ENCODE measurements around the gene TBC1D9.
"Not testable (repeated sequence)": the region's sequence is repeated elsewhere in the genome, so short reads cannot be mapped to it uniquely, and the experiment has no call there.

Gene TBC1D9

DNA sequence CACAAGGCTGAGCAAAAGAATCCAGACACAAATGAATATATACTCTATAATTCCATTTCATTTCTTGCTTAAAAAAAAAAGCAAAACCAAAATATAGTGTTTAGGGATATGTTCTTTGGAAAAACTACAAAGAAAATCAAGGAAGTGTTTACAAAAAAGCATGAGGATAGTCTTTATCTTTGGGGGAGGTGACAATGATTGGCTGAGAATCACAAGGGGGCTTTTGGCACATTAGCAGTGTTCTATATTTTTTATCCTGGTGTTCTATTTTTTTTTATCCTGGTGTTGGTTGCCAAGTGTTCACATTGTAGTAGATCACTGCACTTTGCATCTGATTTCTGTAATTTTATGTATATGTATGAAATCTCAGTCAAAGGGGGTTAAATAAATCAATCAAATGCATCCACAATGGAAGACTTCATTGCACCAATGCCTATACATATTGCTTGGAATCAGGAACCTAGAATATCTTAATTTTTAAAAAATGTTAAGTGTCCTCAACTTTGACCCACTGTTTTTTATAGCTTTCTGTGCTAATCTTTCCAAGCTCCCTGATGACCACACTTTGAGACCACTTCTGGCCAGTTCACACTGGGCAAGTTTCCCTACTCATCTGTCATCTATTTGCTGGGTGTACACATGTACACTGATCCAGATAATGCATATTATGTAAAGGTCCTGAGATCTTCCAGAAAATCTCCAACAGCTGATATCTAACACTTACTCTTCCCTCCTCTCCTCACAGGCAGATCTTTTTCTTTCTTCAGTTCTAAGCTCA lies 3.7 kb downstream of the TBC1D9 start:
- no peak for FAIRE-seq

DNA sequence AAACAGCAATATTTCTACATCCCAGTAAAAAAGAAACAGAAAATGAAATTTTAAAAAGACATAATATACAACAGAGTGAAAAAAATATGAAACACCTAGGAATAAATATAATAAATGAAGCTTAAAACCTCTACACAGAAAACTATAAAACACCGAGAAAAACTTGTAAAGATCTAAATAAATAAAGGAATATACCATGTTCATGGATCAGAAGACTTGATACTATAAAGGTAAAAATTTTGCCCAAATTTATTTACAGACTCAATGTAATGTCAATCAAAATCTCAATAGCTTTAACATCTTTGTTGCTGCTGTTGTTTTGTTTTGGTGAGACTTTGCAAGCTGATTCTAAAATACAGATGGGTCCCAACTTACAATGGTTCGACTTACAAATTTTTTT lies 5.7 kb downstream of the TBC1D9 start:
- peak; percentile 60 for FAIRE-seq

DNA sequence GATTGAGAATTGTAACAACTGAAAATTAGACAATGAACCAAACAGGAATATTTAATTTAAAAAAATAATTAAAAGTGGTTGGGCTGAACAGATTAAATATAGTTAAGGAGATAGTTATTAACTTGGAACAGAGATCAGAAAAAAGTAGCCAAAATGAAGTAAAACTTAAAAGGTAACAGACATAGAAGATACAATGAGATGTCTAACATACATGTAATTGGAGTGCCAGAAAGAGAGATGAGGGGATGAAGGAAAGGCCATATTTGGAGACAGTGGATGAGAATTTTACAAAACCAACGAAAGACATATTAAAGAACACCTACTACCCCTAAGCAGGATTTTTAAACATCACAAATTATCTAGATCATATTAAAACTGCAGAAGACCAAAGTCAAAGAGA lies 8.0 kb downstream of the TBC1D9 start:
- no peak for FAIRE-seq

DNA sequence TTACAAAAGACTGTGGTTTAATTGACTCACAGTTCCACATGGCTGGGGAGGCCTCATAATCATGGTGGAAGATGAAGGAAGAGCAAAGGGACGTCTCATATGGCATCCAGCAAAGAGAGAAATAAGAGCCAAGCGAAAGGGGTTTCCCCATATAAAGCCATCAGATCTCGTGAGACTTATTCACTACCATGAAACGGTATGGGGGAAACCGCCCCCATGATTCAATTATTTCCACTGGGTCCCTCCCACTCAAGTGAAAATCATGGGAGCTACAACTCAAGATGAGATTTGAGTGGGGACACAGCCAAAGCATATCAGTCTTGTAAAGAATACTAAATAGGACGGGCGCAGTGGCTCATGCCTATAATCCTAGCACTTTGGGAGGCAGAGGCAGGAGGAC lies 9.6 kb downstream of the TBC1D9 start:
- not testable (repeated sequence) for FAIRE-seq

DNA sequence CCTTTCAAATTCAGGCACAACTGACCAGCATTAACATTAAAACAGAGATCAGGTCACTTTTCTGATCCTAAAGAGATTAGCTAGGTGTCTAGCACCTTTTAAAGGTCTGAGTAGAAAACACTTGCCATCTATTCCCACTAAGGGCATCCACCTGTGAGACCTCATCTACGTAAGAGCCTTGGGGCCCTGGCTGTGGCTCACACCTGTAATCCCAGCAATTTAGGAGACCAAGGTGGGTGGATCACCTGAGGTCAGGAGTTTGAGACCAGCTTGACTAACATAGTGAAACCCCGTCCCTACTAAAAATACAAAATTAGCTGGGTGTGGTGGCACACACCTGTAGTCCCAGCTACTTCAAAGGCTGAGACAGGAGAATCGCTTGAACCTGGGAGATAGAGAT lies 11.8 kb downstream of the TBC1D9 start:
- no peak for FAIRE-seq

DNA sequence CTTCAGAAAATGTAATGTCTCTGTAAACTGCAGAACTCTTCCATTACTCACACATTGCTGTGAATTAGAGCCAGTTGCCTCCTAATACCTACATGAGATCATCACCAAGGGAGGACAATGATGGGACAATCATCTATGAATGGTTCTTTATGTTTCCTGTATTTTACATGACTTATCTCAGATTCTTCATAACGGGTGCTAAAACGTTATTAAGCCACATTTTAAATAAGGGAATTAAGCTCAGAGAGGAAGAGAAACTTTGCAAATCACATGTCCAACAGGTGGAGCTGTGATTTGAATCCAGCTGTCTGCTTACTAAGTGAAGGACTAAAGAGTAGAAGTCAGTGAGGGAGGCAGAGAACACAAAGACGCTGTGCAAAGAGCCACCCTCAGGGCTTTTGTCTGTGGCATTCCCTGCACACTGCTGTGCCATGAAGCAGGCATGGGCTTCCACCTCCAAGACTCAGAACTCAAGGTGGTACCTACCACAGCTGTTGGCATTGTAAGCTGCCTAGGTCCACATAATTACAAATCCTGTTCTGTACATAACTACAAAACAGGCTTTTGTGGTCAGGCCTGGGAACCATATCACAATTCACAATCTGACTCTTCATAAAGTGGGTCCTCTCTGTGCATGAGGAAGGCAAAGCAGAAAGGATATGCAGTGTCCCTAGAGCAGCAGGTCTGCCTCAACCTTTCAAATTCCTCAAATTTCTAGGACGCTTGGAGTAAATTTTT lies 12.8 kb downstream of the TBC1D9 start:
- no peak for FAIRE-seq

DNA sequence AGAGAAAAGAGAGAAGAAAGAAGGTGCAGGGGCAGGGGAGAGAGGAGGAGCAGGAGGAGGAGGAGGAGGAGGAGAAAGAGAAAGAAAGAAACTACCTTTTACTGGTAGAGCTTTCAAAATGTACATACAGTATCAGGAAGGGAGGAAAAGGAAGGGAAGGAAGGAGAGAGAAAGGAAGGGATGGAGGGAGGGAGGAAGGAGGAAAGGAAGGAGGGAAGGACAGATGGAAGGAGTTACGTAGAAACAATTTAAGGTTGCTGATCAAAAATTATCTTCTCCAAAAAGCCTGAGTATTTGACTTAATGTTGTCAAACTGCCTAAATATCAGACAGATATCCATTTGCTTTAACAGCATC lies 13.4 kb downstream of the TBC1D9 start:
- no peak for FAIRE-seq

DNA sequence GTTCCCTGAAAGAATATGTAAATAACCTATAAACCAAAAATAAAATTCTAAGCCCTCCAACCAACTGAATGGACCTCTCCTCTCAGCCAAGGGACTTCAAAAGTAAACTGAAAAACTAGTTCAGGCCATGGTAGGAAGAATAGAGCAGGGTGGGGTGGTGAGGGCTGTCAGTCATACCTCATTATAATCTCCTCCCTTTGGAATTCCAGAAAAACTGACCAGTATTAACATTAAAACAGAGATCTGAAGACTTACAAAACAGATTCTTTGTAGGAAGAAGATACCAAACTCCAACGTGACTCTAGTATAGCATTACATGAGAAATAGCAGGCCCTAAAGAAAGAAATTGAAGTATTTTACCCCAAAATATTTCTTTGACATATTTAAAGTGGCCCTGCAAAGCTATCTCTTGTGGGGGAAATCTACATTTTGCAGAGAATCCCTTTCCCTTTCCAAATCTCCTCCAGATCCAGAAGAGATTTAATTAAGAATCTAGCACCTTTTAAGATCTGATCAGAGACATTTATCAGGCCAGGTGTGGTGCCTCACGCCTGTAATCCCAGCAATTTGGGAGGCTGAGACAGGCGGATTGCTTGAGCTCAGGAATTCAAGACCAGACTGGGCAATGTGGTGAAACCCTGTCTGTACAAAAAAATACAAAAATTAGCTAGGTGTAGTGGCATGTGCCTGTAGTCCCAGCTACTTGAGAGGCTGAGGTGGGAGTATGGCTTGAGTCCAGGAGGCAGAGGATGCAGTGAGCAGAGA lies 15.1 kb downstream of the TBC1D9 start:
- no peak for FAIRE-seq

DNA sequence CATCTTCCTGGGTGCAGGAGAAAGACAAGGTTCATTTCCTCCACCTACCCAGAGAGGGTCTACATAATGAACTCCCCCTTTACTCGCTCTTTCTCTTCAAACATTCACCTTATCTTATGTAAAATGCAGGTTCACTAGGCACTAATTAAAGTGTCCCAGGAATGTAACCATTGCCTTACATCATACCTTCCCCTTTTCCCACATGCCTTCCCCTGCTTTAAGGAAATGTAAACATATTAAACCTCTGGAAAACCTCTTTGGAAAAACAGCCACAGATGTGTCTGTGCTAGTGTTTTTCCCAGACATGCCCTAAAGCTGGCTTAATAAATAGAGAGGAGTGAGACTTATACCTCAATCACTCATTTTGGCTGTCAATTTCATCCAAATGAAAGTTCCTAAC lies 15.8 kb downstream of the TBC1D9 start:
- no peak for FAIRE-seq

DNA sequence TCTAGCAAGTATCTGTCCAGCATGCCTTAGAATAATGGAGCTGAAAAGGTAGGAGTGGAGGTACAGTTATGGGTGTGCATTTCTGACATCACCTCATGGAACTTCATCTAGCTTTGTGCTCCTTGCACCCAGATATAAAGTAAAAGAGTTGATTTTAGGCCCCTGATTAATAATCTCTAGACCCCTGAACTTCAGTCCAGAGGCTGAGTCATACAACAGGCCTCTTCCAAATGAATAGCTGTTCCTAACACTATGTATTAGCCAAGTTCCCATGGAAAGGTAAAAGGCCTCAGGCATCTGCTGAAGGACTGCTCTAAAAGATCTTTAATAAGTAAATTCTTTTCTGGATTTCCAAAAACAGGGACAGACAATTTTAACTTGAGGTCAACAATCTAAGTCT lies 16.2 kb downstream of the TBC1D9 start:
- FAIRE-seq, result no peak

DNA sequence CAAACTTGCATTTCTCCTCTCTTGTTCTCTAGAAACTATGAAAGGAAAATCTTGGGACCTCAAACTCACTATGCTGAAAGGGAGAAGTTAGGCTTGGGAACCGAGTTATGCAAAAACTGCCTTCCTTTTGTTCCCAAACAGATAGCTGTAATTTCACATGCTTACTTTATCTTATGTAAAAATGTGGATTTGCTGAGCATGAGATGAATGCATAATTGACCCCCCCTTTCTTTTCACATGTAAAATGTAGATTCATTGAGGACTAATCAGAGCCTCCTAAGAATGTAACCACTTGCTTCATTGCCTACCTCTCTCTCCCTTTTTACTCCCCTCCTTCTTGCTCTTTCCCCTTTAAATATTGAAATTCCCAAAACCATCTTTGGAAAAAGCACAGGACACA lies 18.0 kb downstream of the TBC1D9 start:
- FAIRE-seq, result no peak

DNA sequence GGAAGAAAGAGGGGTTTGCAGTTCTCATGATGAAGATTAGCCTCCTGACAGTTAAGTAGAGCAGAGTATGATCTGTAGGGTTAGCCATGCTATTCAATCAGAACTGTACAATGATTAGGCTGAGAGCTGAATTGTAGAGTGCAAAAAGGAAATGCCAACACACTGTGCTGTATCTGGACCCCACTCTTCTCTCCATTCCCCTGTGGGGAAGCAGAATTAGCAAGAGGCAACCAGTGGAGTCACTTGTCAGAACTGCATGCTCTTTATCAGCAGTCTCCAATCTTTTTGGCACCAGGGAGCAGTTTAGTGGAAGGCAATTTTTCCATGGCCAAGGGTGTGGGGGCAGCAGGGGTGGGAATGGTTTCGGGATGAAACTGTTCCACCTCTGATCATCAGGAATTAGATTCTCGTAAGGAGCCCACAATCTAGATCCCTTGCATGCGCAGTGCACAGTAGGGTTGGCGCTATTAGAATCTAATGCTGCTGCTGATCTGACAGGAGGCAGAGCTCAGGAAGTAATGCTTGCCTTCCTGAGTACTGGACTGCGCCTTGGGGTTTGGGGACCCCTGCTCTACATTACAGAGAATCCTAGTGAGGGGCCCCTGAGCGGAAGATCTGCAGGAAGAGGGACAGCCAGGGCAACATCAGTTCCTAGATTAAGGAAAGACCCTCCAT lies 19.4 kb downstream of the TBC1D9 start:
- no peak for FAIRE-seq

DNA sequence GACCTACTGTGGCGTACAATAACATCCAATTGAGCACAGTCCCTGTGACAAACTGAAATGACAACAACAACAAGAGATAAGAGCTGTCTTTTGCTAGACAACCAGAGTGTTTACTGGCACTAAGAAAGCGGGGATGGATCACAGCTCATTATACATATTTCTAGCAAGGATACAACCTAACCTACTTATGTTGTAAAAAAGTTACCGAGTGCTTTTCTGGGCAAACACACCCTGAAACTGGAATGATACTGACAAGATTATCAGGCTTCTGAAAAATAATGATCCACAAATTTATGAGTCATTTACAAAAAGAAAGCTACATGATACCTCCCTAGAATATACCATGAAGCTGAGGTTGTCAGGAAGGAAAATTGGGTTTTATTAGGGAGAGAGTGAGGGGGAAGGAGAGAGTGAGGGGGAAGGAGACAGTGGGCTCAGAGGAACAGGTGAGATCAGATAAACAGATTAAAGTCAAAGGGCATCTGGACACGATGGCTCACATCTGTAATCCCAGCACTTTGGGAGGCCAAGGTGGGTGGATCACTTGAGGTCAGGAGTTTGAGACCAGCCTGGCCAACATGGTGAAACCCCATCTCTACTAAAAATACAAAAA lies 20.3 kb downstream of the TBC1D9 start:
- FAIRE-seq, result no peak

DNA sequence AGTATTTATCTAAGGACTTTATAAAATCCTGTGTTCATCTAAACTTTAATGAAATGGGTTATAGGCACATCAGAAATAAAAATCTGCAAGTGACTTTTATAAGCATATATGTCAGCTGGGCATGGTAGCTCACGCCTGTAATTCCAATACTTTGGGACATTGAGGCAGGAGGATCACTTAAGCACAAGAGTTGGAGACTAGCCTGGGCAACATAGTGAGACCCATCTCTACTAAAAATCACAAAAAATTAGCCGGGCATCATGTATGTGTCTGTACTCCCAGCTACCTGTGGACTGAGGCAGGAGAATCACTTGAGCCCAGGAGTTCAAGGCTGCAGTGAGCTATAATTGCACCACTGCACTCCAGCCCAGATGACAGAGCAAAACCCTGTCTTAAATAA lies 20.9 kb downstream of the TBC1D9 start:
- FAIRE-seq, result no peak

DNA sequence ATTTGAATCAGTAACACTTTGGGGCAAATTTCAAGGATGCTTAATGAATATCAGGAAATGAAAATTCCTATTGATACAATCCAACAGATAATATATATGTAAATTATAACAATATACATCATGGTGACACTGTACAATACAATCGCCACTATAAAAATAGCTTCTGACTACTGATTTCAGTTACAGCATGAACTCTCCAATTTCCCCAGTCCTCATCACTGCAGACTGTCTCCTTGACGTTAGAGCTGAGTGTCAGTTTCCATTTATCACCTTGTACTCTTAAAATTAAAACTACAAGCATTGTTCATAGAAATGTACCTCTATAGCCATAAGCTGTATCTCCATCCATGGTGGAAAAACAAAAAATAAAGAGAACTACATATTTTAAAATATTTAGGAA lies 23.4 kb downstream of the TBC1D9 start:
- no peak for FAIRE-seq

DNA sequence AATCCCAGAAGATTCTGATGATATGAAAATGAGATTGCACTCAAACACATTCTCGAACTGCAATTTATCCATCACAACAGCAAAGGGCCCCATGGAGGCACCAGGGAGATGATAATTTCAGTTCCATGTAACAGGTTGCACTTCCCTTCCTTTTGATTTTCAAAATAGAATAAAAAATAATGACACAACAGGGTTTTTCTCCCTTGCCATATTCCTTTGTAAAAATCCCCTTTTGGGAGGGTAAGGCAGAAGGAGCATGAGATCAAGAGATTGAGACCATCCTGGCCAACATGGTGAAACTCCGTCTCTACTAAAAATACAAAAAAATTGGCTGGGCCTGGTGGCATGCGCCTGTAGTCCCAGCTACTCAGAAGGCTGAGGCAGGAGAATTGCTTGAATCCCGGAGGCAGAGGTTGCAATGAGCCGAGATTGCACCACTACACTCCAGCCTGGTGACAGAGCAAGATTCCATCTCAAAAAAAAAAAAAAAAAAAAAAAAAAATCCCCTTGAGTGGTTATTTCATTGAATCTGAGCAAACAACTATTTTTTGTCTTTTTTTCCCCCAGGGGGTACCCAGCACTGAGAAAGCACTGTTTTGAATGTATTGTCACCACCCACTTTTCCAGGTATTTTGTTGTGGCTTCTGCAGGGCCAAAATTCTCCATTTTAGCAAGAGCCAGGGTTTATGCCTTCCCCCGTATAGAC lies 26.7 kb downstream of the TBC1D9 start:
- no peak for FAIRE-seq

DNA sequence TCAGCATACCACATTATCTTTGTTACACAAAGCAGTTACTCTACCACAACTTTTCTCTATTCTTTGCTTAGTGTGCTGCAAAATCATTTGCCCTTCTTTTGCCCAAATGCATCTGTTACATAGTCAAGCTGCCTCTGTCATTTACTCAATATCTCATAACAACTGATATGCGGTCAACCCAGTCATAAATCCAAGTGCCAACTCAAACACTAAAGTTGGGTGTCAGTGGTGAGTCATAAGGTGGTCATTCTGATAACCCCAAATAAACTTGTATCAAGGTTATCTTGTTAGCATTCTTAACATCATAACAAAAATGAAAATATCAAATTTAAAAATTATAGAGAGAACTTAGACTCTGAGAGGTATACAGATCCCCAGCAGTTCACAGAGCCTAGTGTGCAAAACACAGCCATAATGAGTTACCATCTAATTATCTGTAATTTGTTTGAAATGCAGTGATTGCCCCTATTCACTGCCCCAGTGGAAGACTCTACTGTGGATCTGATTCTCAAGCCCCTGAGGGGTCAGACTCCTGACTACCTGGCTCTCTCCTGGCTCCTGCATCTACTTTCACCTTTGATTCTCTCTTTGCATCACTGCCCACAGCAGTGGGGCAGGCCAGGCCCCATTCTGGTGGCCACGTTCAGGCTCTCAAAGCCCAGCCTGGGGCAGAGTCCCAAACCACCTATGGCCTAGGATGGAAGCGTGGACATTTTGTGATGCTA lies 29.2 kb downstream of the TBC1D9 start:
- FAIRE-seq, result no peak

DNA sequence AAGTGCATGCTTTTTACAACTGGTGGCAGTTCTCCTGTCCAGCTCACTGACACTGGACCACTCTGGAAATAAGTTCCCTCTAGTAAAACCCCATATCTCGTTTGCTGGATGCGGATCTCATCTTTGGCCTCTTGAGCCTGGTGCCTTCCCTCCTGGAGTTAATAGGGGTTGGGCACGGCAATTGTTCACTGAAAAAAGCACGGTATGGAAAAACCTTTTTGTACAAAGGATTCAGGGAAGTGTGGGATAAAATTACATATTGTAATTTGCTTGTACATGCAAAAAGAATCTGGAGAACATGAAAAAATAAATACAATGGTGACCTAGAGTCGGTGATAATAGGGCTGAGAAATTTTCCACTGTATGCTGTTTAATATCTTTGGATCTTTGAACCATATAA lies 30.6 kb downstream of the TBC1D9 start:
- FAIRE-seq, result no peak

DNA sequence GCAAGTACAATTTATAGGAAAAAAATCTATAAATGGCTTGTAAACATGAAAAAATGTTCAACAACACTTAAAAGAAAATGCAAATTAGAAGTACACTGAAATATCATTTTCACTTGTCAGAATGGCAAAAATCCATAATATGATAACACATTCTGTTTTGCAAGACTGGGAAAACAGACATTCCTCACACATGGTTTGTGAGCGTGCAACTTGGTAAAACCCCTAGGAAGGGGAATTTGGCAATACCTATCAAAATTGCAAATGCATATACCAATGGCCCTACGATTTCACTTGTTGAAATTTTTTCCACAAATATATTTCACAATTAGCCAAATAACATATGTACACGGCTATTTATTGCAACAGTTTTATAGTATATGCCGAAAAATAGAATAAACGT lies 31.4 kb downstream of the TBC1D9 start:
- FAIRE-seq, result no peak

DNA sequence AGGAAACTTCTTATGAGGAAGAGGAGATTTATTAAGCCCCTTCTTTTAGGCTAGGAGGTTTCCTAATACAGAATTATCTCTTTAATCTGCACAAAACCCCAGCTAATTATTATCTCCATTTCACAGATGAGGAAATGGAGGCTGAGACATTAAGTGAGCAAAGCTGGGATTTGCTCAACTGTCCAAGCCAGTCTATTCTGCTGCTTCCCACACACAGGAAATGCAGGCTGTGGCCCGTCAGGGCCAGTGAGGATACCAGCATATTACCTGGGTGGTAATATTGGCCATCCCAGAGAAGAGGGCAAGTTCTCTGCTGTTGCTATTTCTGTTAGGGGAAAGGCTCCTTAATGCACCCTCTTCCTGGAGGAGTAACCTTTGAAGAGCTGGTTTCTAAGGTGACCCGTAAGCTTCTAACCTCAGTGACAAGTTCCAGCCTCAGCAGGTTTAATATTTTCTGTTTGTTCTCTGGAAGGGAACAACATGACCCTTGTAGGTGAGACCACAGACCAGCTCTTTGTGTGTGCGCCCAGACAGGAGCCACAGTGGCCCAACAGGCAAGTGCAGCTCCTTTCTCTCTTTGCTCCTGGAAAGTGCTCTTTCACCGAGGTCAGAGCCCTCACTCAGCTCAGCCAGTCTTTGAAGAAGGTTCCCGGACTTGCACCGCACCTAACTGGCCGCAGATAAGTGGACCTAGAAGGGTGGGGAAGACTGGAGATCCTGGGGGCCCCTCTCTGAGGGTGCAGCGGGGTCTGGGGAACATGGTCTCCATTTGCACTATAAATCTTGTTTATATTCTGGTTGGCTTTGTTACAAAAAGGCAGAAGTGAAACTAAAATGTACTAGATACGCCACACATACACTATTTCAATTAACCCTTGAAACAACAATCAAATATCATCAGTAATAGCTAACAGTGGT lies 35.5 kb downstream of the TBC1D9 start:
- FAIRE-seq, result no peak

Data from G401.6 (cell line).